ENCODE measurements around the gene TMEM203.
"Not testable (repeated sequence)": the region's sequence is repeated elsewhere in the genome, so short reads cannot be mapped to it uniquely, and the experiment has no call there.

Gene TMEM203

DNA sequence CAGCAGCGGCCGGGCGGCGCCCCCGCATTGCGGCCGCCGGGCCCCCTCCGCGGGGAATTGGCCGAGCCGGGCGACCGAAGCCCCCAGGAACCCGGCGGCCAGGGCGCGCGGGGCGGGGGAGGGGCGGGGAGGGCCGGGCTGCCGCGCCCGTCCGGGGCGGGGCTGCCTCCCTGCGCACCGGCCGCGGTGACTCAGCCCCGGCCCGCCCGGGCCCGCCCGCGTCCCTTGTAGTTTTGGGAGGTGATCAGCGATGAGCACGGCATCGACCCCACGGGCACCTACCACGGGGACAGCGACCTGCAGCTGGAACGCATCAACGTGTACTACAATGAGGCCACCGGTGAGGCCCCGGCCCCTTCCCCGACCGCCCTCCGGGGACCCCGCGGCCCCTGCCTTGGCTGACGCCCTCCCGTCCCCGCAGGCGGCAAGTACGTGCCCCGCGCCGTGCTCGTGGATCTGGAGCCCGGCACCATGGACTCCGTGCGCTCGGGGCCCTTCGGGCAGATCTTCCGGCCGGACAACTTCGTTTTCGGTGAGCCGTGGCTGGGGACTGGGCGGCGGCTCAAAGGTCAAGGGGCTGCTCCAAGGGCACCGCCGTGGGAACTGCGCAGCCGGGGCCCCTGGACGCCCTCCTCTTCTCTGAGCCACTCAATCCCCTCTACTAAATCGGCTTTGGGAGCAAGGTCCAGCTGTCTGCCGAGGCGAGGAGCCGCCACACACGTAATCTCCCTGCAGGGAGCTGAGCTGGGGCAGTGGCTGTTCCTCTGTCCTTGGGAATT, 36.2 kb upstream of the TMEM203 start:
- DNase-seq (ENCODE audit: low read depth), result no peak

DNA sequence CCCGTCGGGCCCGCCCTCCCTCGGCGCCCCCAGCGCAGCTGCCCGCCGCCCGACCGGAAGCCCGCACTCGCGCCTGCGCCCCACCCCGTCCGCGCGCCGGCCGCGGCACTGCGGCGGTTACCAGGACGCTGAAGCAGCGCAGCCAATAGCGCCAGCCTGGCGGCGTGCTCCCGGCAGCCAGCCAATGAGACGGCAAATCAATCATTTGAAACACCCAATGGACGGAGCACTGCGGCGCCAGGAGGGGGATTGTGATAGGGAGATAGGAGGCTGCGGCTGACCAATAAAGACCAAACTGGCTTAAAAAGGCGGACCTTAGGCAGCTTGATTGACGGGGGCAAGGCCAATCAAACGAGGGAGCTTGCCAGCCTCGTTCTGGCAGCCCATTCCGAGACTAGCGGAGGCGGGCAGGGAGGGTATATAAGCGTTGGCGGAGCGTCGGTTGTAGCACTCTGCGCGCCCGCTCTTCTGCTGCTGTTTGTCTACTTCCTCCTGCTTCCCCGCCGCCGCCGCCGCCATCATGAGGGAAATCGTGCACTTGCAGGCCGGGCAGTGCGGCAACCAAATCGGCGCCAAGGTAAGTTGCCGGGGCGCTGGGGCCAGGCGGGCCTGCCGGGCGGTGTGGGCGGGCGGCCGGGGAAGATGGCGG, 35.5 kb upstream of the TMEM203 start, which contains the start of gene TUBB4B:
TSS of gene TUBB4B (plus strand) at position 447 of the 649 bp plus-strand sequence. CDS start at position 521, 74 bp downstream.
- peak; percentile 100 for DNase-seq (ENCODE audit: low read depth)

DNA sequence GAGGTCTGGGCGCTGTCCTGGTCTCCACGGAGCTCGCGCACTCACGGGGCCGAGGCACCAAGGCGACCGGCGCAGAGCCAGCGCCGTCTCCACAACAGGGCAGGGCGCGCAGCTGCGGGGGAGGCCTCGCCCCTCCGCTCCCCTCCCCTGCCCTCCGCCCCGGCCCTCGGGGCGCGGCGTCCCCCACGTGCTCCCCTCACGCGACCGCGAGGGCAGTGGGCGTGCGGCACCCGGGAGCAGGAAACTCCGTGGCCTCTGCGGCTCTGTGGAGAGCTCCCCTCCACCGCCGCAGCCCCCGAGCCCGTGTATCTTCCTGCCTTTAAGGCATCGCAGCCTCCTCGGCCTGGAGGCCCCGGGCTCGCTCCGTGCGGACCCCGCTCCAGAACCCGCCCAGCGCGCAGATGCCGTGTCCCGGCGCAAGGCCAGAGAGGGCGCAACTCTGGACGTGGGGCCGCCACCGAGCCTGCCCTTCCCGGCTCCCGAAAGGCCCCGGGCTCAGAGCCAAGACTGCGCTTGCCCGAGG, 34.9 kb upstream of the TMEM203 start:
- DNase-seq (ENCODE audit: low read depth), result peak; percentile 60

DNA sequence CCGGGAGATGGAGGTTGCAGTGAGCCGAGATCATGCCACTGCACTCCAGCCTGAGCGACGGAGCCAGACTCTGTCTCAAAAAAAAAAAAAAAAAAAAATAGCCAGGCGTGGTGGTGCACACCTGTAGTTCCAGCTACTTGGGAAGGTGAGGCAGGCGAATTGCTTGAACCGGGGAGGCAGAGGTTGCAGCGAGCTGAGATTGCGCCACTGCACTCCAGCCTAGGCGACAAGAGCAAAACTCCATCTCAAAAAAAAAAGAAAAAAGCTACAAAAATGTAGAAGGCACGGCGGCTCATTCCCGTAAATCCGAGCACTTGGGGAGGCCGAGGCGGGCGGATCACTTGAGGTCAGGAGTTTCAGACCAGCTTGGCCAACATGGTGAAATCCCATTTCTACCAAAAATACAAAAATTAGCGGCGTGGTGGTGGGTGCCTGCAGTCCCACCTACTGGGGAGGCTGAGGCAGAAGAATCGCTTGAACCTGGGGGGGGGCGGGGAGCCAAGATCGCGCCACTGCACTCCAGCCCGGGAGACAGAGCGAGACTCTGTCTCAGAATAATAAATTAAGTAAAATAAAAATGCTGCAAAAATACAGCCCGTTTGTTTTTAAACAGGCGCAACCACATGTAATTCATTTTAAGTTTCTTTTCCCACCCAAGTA, 34.2 kb upstream of the TMEM203 start:
- not testable (repeated sequence) for DNase-seq (ENCODE audit: low read depth)

DNA sequence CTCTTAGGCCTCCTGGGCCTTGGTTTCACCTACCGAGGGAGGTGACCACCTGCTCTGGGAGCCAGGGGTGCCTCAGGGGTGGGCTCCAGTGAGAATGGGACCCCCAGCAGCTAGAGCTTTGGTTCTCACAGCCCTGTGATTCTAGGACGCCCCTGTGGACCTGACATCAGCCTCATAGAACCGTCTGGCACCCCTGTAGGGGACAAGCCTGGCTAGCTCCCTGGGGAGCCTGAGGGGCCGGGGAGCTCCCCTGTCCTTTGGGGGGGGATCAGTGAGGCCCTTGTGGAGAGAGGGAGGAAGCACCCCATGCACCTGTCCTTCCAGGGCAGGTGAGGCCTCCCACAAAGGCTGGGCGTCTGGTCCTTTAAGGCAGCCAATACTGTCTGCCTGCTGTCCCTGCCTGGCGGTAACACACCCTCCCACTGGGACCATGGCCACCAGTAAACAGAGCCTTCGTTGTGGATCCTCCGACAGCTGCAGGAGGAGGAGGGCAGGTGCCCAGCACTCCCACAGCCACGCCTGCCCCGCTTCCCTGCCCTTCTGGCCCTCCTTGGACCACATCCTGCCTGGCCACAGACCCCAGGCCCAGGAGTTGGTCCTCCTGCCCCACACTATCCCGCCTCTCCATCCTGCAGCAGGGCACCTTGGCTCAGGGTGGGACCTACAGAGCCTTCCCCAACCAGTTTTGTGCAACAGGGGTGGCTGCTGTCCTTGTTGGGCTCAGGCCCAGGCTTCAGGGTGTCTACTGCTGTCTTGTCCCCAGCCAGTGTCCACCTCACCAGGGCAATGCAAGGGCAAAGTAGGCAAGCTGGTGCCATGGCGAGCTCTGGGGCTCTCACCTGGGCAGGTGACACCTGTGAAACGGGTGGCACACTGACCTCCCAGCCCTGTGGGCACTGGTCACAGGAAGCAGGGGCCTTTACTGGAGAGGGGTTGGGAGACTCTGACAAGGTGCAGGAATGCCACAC, 32.6 kb upstream of the TMEM203 start:
- no peak for DNase-seq (ENCODE audit: low read depth)

DNA sequence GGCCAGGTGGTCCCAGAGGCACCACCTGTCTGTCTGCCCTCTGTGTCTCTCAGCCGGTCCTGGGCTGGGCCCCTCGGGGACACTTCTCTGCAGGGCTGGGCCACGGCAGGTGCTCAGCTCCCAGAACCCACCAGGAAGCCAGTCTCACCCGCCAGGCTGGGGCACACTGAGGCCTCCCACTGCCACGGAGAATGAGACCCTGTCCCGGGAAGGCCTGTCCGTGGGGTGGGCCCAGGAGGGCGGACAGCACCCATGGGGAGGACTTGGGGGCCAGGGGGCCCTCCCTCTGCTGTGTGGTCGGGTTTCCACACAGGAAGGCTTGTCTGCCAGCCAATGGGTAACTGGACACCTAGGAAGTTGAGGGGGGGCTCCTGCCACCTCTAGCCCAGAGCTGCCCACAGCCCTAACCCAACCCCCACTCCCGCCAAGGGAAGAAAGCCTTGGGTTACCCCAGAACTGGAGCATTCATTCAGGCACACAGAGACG, 31.5 kb upstream of the TMEM203 start:
- no peak for DNase-seq (ENCODE audit: low read depth)

DNA sequence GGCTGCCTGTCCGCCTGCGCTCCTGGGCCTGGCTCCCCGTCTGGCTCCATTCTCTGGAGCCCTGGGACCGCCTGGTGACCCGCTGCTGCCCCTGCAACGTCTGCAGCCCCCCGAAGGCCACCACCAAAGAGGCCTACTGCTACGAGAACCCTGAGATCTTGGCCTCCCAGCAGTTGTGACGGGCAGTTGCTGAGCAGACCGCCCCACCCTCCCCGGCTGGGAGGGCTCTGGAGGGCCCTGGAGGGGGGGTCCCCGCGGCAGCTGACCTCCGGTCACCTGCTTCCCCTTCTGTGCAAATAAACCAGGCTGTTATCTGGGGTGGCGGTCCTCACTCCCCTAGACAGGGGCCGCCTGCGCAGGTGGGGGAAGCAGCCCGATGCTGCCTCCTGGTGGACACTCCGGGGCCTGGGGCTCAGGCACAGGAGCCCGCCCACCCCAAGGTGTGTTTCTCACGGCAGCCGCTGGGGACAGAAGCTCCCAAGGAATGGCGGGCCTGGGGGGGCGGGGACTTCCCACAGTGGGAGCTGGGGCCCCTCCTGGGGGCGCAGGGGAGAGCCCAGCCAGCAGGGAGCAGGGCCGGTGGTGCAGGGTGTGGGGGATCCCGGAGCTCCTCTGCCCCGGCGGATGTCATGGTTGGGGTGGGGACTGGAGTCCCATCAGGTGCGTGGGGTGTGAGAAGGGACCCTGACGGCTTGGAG, 30.9 kb upstream of the TMEM203 start:
- peak; percentile 49 for DNase-seq (ENCODE audit: low read depth)

DNA sequence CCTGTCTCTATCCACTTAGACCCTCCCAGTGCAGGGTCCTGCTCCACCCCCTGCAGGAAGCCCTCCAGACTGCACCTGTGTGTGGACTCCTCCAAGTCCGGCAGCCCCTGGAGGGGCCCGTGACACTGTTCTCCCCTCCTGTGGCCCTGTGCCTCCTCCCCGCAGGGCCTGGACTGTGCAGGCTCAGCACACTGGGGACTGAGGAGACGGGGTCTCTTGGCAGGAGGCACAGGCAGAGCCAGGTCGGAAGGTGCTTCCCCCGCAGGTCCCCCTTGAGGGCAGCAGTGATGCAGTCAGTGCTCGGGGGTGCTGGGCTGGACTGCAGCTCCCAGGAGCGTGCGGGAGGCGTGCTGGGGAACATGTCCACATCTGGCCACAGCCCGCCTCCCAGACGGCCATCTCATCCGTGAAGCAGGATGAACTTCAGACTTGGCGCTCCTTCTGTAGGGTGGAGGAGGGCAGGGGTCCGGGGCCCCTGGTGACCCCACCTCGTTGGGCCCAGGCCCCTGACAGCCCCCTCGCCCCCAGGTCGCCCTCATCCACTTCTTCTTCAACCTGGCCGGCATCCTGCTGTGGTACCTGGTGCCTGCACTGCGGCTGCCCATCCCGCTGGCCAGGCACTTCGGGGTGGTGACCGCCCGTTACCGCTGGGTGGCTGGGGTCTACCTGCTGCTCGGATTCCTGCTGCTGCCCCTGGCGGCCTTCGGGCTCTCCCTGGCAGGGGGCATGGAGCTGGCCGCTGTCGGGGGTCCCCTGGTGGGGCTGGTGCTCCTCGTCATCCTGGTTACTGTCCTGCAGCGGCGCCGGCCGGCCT, 30.2 kb upstream of the TMEM203 start:
- DNase-seq (ENCODE audit: low read depth), result no peak

DNA sequence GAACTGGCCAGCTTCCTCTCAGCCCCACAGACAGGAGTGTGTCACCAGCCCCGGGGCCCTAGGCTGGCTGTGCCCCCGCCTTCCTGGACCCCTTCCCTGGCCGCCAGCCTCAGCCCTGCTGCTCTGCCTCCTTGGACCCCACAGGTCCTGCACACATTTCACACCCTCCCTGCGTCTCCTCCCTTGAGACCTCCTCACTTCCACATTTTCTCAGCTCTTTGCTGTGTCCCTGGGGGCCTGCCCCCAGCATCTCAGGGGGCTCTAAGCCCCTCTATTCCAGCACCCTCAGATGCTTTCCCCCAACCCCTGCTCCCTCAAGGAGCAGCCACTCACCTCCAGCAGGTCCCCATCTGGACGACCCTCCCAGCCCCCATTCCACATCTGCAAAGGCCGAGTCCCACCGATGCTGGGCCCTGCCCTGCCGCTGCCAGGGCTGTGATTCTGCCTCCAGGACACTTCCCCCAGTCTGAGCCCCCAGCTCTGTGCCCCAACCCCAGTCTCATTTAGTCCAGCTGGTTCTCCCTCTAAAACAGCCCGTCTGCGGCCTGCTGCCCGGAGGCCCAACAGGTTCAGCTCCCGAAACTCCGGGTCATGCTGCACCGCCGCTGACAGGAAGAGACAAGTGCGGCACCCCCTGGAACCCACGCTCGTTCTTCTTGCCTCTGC, 29.4 kb upstream of the TMEM203 start:
- no peak for DNase-seq (ENCODE audit: low read depth)

DNA sequence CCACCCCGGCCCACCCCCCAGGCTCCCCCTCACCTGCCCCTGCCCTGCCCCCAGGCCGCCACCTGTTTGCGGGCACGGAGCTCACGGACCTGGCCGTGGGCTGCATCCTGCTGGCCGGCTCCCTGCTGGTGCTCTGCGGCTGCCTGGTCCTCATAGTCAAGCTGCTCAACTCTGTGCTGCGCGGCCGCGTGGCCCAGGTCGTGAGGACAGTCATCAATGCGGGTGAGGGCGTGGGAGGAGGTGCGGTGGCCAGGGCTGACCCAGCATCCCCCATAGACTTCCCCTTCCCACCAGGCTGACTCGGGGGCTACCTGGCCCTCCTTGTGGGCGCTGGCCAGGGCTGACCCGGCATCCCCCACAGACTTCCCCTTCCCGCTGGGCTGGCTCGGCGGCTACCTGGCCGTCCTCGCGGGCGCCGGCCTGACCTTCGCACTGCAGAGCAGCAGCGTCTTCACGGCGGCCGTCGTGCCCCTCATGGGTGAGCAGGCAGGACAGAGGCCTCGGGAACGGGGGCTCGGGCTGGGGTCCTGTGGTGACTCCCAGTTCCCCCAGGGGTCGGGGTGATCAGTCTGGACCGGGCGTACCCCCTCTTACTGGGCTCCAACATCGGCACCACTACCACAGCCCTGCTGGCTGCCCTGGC, 28.7 kb upstream of the TMEM203 start:
- no peak for DNase-seq (ENCODE audit: low read depth)

DNA sequence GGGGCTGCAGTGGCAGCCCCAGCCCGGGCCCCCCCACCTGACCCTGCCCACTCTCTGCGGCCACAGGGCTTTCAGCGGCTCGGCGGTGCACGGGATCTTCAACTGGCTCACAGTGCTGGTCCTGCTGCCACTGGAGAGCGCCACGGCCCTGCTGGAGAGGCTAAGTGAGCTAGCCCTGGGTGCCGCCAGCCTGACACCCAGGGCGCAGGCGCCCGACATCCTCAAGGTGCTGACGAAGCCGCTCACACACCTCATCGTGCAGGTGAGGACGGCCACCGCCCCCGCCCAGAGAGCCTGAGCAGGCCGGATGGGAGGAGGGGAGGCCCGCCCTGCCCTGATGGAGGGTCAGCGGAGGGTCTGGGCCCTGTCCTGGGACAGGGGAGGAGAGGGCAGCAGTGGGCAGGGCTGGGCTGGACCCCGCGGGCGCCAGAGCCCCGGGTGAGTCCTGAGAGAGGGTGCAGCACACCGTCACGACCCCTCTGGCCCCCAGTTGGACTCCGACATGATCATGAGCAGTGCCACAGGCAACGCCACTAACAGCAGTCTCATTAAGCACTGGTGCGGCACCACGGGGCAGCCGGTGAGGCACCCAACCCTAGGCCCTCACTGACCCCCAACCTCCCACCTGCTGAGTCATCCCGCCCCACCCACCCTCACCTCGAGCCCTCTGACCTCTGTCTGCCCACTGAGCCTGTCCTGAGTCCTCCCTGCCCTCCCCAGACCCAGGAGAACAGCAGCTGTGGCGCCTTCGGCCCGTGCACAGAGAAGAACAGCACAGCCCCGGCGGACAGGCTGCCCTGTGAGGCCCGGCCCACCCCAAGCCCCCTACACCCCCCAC, 27.9 kb upstream of the TMEM203 start:
- no peak for DNase-seq (ENCODE audit: low read depth)

DNA sequence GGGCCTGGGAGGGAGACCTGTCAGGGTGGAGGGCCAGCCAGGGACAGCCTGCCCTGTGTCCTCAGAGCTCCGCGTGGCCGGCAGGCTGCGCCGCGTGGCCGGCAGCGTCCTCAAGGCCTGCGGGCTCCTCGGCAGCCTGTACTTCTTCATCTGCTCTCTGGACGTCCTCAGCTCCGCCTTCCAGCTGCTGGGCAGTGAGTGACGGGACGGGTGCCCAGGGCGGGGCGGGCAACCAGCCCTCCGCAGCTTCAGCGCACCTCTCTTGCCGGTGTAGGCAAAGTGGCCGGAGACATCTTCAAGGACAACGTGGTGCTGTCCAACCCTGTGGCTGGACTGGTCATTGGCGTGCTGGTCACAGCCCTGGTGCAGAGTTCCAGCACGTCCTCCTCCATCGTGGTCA, 27.1 kb upstream of the TMEM203 start:
- no peak for DNase-seq (ENCODE audit: low read depth)

DNA sequence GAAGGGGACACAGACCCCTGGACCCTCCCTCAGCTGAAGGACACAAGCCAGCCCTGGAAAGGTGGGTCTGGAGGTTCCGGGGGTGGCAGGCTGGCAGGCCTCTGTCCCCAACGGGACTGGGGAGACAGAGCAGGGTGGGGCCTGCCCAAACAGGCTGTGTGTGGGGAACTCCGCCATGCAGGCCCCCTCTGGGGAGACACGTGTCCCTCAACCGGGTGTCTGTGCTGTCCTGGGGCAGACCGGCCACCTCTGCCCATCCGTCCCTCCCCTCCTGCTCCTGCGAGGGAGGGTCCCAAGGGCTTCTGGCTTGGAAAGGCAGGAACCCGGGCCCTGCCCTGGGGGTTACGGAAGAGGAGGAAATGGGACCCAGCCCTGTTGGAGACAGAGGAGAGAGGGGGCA, 26.7 kb upstream of the TMEM203 start:
- no peak for DNase-seq (ENCODE audit: low read depth)

DNA sequence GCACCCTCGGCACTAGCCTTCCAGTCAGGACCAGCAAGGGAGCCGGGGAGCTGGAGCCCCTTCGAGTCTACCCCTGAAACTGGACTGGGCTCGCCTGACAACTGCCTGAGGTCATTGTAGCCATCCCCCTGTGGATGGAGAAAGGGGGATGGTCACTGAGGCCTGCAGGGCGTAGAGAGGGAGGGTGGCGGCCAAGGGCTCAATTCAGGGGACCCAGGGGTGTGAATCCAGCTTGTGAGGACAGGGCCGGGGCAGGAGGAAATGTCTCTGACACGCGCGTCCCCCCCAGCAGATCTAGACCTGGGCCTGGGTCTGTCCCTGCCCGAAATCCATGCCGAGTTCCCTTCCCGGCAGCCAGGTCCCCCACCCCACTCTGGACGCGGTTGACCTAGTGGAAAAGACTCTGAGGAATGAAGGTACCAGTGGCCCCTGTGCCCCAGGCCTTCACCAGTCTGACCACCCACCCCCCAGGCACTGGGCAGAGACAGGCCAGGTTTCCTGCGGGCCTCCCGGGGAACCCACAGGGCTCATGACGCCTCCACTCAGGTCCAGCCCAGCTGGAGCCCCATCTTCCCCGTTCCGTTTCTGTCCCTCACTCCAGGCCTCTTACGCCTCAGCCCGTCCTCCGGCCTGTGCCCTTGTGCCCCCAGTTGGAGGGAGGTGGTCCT, 26.1 kb upstream of the TMEM203 start:
- DNase-seq (ENCODE audit: low read depth), result no peak

DNA sequence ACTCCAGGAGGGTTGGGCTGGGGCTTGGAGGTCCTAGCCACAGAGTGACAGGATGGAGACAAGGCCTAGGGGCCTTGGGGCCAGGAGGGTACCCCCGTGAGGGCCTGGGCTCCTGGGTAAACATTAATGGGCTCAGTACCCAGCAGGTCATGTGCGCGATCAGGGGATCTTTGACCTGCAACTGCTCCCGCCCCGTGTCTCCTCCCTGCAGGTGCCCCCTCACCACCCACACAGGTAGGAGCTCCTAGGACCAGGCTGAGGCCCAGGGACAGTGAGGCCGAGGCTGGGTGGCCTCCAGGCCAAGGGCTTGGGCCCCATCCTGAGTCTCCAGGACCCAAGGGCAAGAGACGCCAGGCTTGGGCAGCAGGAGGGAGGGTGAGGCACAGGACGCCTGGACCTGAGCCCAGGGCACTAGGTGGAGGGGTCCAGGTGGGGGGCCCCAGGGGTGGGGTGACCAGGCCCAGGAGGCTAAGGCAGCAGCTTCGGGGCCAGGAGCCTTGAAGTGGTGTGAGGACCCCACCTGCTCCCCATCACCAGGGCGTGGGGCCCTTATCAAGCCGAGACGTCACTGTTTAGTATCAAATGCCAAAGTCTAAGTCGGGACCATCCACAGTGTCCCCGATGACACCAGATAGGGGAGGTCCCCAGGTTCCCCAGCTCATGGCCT, 25.4 kb upstream of the TMEM203 start, which contains the start of gene SLC34A3:
TSS of gene SLC34A3 (plus strand) at position 197 of the 667 bp plus-strand sequence. CDS start 802 bp downstream, outside the sequence.
- DNase-seq (ENCODE audit: low read depth), result no peak

DNA sequence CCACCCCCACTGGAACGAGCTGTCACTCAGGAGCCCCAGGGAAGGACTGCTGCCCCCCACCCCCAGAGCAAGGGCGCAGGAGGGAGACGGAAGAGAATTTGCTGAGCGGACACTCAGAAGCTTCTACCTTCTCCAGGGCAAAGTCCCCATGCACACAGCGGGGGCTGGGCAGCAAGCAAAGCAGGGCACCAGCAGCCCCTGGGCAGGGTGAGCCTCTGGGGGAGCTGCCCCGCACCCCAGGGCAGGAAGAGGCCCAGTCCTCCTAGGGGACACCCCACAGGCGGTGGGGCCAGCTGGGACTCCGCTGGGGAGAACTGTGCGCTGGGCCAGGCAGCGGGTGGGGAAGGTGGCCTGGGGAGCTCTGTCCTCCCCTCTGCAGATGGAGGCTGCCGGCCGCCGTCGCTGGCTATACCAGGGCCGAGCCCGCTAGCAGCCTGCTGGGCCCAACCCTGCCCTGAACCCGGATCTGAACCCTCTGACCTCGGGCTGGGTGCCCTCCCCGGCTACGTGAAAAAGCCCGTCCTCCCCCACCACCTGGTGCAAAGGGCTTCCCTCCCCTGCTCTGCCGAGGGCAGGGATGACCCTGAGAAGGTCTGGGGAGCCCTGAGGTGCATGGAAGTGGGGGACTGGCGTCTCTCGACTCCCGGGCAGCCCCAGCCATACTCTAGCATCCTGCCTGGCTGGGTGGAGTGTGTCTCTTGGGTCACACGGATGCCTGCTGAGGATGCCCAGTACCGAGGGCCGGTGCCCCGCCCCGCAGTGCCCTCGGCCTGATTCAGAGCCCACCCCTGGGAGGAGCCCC, 24.7 kb upstream of the TMEM203 start:
- DNase-seq (ENCODE audit: low read depth), result no peak
